Hematopoietic multipotent progenitor cell treated with erythropoietin and hydrocortisone succinate and interleukin-3 and kit ligand, for 8 days (in vitro differentiated cells): Measurements from ENCODE around the gene PHACTR2.
"Not testable (repeated sequence)": the region's sequence is repeated elsewhere in the genome, so short reads cannot be mapped to it uniquely, and the experiment has no call there.

Source experiments
- DNase-seq: peaks from one replicate; pipeline ENCODE4 v3.0.0-alpha.2; 2015

PHACTR2 gene

GRCh38 chr6:143873600-143873999 is 195.8 kb downstream of the PHACTR2 start:
- not testable (repeated sequence) for DNase-seq

GRCh38 chr6:143874503-143874902 is 196.7 kb downstream of the PHACTR2 start:
- DNase-seq: not testable (repeated sequence)

- DNase-seq: no peak
Observed at GRCh38 chr6:143877584-143878271, 200.0 kb downstream of the PHACTR2 start.

GRCh38 chr6:143878272-143878760 is 200.6 kb downstream of the PHACTR2 start:
- no peak for DNase-seq

GRCh38 chr6:143880412-143880811 is 202.6 kb downstream of the PHACTR2 start:
- DNase-seq: no peak
